ENCODE results near the gene PHB1.
"Not testable (repeated sequence)": the region's sequence is repeated elsewhere in the genome, so short reads cannot be mapped to it uniquely, and the experiment has no call there.

The PHB1 gene

GRCh38 chr17:49439305-49439672 lies 24.6 kb upstream of the PHB1 start:
- DNase-seq: no peak

GRCh38 chr17:49438436-49439278 lies 24.0 kb upstream of the PHB1 start:
- DNase-seq: peak in 2 of 3 donors; percentile 22 to 28

GRCh38 chr17:49437696-49438435 lies 23.2 kb upstream of the PHB1 start:
- no peak for DNase-seq

GRCh38 chr17:49436174-49436573 lies 21.5 kb upstream of the PHB1 start:
- DNase-seq: no peak

- DNase-seq: no peak
Observed at GRCh38 chr17:49435671-49436029, 21.0 kb upstream of the PHB1 start.

GRCh38 chr17:49434821-49435670 lies 20.4 kb upstream of the PHB1 start:
- peak; percentile 70 to 77 (median 74) for DNase-seq

- DNase-seq: no peak
Observed at GRCh38 chr17:49433000-49433694, 18.5 kb upstream of the PHB1 start.

- no peak for DNase-seq
Observed at GRCh38 chr17:49431743-49432142, 17.1 kb upstream of the PHB1 start.

- no peak for DNase-seq
Observed at GRCh38 chr17:49425004-49425286, 10.3 kb upstream of the PHB1 start.

GRCh38 chr17:49424276-49425003 lies 9.8 kb upstream of the PHB1 start:
- DNase-seq: not testable (repeated sequence)

GRCh38 chr17:49422714-49423113 lies 8.0 kb upstream of the PHB1 start:
- no peak for DNase-seq

GRCh38 chr17:49419761-49420160 lies 5.1 kb upstream of the PHB1 start:
- not testable (repeated sequence) for DNase-seq

GRCh38 chr17:49418754-49419740 lies 4.4 kb upstream of the PHB1 start:
- DNase-seq: not testable (repeated sequence)

- DNase-seq: no peak
Observed at GRCh38 chr17:49414271-49414621, 436 bp downstream of the PHB1 start.

GRCh38 chr17:49409066-49409465 lies 5.6 kb downstream of the PHB1 start:
- no peak for DNase-seq

GRCh38 chr17:49407981-49408501 lies 6.6 kb downstream of the PHB1 start:
- peak; percentile 78 to 82 (median 78) for DNase-seq

- no peak for DNase-seq
Observed at GRCh38 chr17:49407086-49407485, 7.6 kb downstream of the PHB1 start.

GRCh38 chr17:49406421-49407061 lies 8.1 kb downstream of the PHB1 start:
- DNase-seq: no peak

GRCh38 chr17:49404906-49405305 lies 9.8 kb downstream of the PHB1 start:
- no peak for DNase-seq

GRCh38 chr17:49404361-49404760 lies 10.3 kb downstream of the PHB1 start:
- no peak for DNase-seq

Measured in suppressor macrophage treated with lipopolysaccharide for 1 hour (primary cell).